Panc1 (cell line): Measurements from ENCODE around the gene SLX4IP. TPM values are rescaled to one million over a fixed set of nuclear protein-coding genes. Genes with fewer than 3 reads are reported as not detected.

Experiments used
- ATAC-seq: fragments of 200-7000 bp; cut with Tn5 transposase; 2 replicates; pipeline ENCODE4 v1.9.1; 2020; ENCODE audit warnings: mild to moderate bottlenecking, moderate library complexity
- BruUV-seq: library from RNA; stranded (reverse); fragments of 400-500 nt; replicated peaks from 2 replicates; lab custom pipeline; 2021; lab: Mats Ljungman, UMichigan
- CTCF ChIA-PET: fragments of 300-600 bp; sonication (Branson Sonifier 250); formaldehyde crosslinking; loops from one replicate; lab custom pipeline; 2022; ENCODE audit warnings: antibody characterized with exemption; lab: Charles Lee
- POLR2A ChIA-PET: fragments of 300-600 bp; sonication (Branson Sonifier 250); formaldehyde crosslinking; loops from one replicate; lab custom pipeline; 2022; ENCODE audit warnings: antibody characterized with exemption; lab: Charles Lee
- DNase-seq: peaks from one replicate; pipeline ENCODE4 v3.0.0-alpha.2; 2010; ENCODE audit warnings: low read depth, low spot score
- H3K27ac ChIP-seq: 2 replicates; pipeline ENCODE4 v1.5.1; 2011; ENCODE audit warnings: mild to moderate bottlenecking, low read length, inconsistent platforms
- H3K27me3 ChIP-seq: fragments of 200-500 bp; sonication (Bioruptor generic); 2 replicates; pipeline ENCODE4 v1.6.0; 2014; ENCODE audit warnings: low read length, inconsistent platforms; ENCODE audit not compliant: control insufficient read depth, insufficient read depth
- H3K36me3 ChIP-seq: fragments of 200-500 bp; sonication (Bioruptor generic); 2 replicates; pipeline ENCODE4 v1.5.1; 2014; ENCODE audit warnings: inconsistent platforms, mild to moderate bottlenecking, low read length, moderate library complexity; ENCODE audit not compliant: control insufficient read depth, insufficient read depth
- H3K4me1 ChIP-seq: 2 replicates; pipeline ENCODE4 v1.5.1; 2011; ENCODE audit warnings: inconsistent platforms, mild to moderate bottlenecking, low read length, moderate library complexity; ENCODE audit not compliant: control insufficient read depth, insufficient read depth
- H3K4me3 ChIP-seq, 2 experiments: 2 replicates each; pipeline ENCODE4 v1.5.1; 2011 to 2012; ENCODE audit warnings: low read depth in 2 of 2, low read length in 2 of 2, mild to moderate bottlenecking in 2 of 2, inconsistent platforms in 1 of 2, moderate library complexity in 1 of 2
- H3K9me3 ChIP-seq: fragments of 200-500 bp; sonication (Bioruptor generic); 2 replicates; pipeline ENCODE4 v1.5.1; 2014; ENCODE audit warnings: low read depth, mild to moderate bottlenecking, inconsistent platforms, low read length, moderate library complexity; ENCODE audit not compliant: control insufficient read depth, insufficient read depth
- POLR2AphosphoS5 ChIP-seq: IDR thresholded peaks from 2 replicates; pipeline ENCODE4 v1.6.1; 2012; ENCODE audit warnings: mild to moderate bottlenecking, low read depth, low read length, moderate library complexity
- REST ChIP-seq, 2 experiments: IDR thresholded peaks; 2 replicates each; pipeline ENCODE4 v1.6.1; 2011 to 2012; ENCODE audit warnings: low read depth in 2 of 2, control low read depth in 1 of 2, low read length in 1 of 2, mild to moderate bottlenecking in 1 of 2, moderate library complexity in 1 of 2; ENCODE audit not compliant: insufficient read depth in 1 of 2
- SIN3A ChIP-seq: IDR thresholded peaks from 2 replicates; pipeline ENCODE4 v1.6.1; 2012; ENCODE audit warnings: low read depth, mild to moderate bottlenecking, low read length, moderate library complexity, borderline replicate concordance; ENCODE audit not compliant: insufficient read depth
- TCF7L2 ChIP-seq: IDR thresholded peaks from 2 replicates; pipeline ENCODE4 v1.6.1; 2011; ENCODE audit warnings: mild to moderate bottlenecking, low read depth, low read length, inconsistent platforms
- in situ Hi-C: cut with HindIII; loops from 2 replicates; pipeline ENCODE4 v1.10.0; 2016; ENCODE audit warnings: low sequenced_read_pairs, low pct_unique_long_range_greater_than_20kb
- intact Hi-C: fragments of 100-400 bp; cut with micrococcal nuclease; formaldehyde crosslinking; loops from one replicate; pipeline ENCODE4 v1.10.0; 2022; ENCODE audit not compliant: unreplicated experiment
- total RNA-seq: library from RNA; stranded (reverse); gene quantifications from one replicate; pipeline ENCODE4 v1.2.1, GENCODE V29; 2021; ENCODE audit not compliant: unreplicated experiment
- TF ChIP-seq, protein P1 (sequence below): fragments of 450-650 bp; IDR thresholded peaks from 2 replicates; pipeline ENCODE4 v1.5.1; 2017; ENCODE audit warnings: mild to moderate bottlenecking

Gene SLX4IP
- total RNA-seq, 1 experiment from 2014 or later: 5.4 TPM

DNA sequence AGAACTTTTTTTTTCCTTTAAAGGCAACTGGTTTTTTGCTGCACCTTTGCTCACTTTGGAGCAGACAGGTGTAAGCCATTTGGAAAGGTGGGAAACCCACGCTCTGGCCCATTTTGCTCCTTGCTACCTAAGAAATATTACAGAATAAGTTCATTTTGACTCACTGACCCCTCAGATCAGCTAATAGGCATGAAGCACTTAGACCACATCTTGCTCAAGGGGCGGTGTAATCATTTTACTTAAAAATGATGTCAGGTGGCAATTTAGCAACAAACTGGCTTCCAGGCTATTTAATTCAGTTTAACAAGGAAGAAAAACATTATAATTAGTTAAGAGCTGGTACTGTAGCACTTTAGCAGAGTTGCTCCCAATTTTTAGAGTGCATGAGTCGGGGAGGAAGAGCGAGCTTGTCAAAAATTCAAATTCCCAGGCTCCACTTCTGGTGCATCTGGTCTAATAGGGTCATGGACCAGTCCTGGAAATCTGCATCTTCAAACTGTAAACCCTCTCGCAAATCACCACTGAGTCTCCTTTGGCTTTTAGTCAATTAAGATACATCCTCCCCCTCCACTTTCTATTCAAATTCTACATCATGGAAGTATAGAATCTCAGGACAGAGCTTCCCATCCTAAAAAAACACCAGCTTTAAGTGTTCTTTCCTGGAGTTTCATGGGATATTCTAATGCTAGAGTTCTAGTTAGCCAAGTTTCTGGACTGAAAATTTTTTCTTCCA, 200.5 kb downstream of the SLX4IP start:
- H3K36me3 ChIP-seq: peaks cover 14% of the 10 kb centered on the region
- ChIA-PET POLR2A (no interaction called here), CTCF (no interaction called here)
- intact Hi-C loops: no loop called here
- BruUV-seq: no TSS peak
- H3K27me3 ChIP-seq: no peaks in the 10 kb centered on the region
- in situ Hi-C loops: no loop called here
- no peak overlapping the region for H3K27ac ChIP-seq
- no peak for ATAC-seq
- no peaks in the 10 kb centered on the region for H3K9me3 ChIP-seq
- TF ChIP-seq SIN3A (no peak), REST (IDR thresholded peaks at IDR 0.05; ENCODE audit: insufficient read depth in 1 of 2, low read depth in 2 of 2, low read length in 1 of 2) (no peak), POLR2AphosphoS5 (no peak), TCF7L2 (no peak)
- TF ChIP-seq, protein P1, sequence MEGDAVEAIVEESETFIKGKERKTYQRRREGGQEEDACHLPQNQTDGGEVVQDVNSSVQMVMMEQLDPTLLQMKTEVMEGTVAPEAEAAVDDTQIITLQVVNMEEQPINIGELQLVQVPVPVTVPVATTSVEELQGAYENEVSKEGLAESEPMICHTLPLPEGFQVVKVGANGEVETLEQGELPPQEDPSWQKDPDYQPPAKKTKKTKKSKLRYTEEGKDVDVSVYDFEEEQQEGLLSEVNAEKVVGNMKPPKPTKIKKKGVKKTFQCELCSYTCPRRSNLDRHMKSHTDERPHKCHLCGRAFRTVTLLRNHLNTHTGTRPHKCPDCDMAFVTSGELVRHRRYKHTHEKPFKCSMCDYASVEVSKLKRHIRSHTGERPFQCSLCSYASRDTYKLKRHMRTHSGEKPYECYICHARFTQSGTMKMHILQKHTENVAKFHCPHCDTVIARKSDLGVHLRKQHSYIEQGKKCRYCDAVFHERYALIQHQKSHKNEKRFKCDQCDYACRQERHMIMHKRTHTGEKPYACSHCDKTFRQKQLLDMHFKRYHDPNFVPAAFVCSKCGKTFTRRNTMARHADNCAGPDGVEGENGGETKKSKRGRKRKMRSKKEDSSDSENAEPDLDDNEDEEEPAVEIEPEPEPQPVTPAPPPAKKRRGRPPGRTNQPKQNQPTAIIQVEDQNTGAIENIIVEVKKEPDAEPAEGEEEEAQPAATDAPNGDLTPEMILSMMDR: no peak
- H3K4me3 ChIP-seq: no peak overlapping the region
- no peak for DNase-seq
- H3K4me1 ChIP-seq: no peaks in the 10 kb centered on the region

- DNase-seq: no peak
- ChIA-PET CTCF (interaction anchor here (0.7 kb wide), 1 partner anchor 86 kb away, joined by 6 read pairs; no protein-coding TSS in a partner anchor), POLR2A (interaction anchor here (0.7 kb wide), 1 partner anchor 13 kb away, joined by 4 read pairs; no protein-coding TSS in a partner anchor)
- Histone ChIP-seq H3K4me1 (no peaks in the 10 kb centered on the region), H3K4me3 (no peak overlapping the region), H3K36me3 (peaks cover 14% of the 10 kb centered on the region), H3K27ac (no peak overlapping the region), H3K27me3 (no peaks in the 10 kb centered on the region), H3K9me3 (no peaks in the 10 kb centered on the region)
- BruUV-seq: no TSS peak
- intact Hi-C loops: no loop called here
- no peak for ATAC-seq
- in situ Hi-C loops: no loop called here
- TF ChIP-seq, protein P1: no peak
- no peak for TF ChIP-seq REST (IDR thresholded peaks at IDR 0.05; ENCODE audit: insufficient read depth in 1 of 2, low read depth in 2 of 2, low read length in 1 of 2)
- no peak for TF ChIP-seq POLR2AphosphoS5
- no peak for TF ChIP-seq SIN3A
- TF ChIP-seq TCF7L2: no peak
Measured at GRCh38 chr20:10636326-10636818, 201.3 kb downstream of the SLX4IP start.
